KG1 (cell line): Measurements from ENCODE around the gene OSM.
A peak's percentile ranks its signal among the peaks of the same experiment; 100 is the strongest.

Experiments used
- DNase-seq: peaks from one replicate; lab custom pipeline; 2025; lab: John Stamatoyannopoulos, UW

OSM gene

GRCh38 chr22:30263883-30264282 is 2.8 kb downstream of the OSM start:
- no peak for DNase-seq

- DNase-seq: peak; percentile 68
Measured at GRCh38 chr22:30262917-30263741, 3.5 kb downstream of the OSM start.

- DNase-seq: no peak
Measured at GRCh38 chr22:30262112-30262511, 4.5 kb downstream of the OSM start.

- no peak for DNase-seq
Measured at GRCh38 chr22:30261134-30261533, 5.5 kb downstream of the OSM start.

GRCh38 chr22:30260682-30261081 is 6.0 kb downstream of the OSM start:
- DNase-seq: no peak

- no peak for DNase-seq
Measured at GRCh38 chr22:30260276-30260675, 6.4 kb downstream of the OSM start.

GRCh38 chr22:30254314-30254713 is 12.3 kb downstream of the OSM start:
- DNase-seq: no peak

GRCh38 chr22:30253205-30253852 is 13.3 kb downstream of the OSM start:
- no peak for DNase-seq

GRCh38 chr22:30252411-30253204 is 14.0 kb downstream of the OSM start:
- DNase-seq: no peak

GRCh38 chr22:30251711-30252110 is 14.9 kb downstream of the OSM start:
- no peak for DNase-seq

GRCh38 chr22:30250661-30251267 is 15.9 kb downstream of the OSM start:
- no peak for DNase-seq

- no peak for DNase-seq
Measured at GRCh38 chr22:30250039-30250565, 16.5 kb downstream of the OSM start.

GRCh38 chr22:30249049-30250038 is 17.3 kb downstream of the OSM start:
- DNase-seq: no peak

- no peak for DNase-seq
Measured at GRCh38 chr22:30248484-30248883, 18.2 kb downstream of the OSM start.

- DNase-seq: no peak
Measured at GRCh38 chr22:30247974-30248373, 18.7 kb downstream of the OSM start.

GRCh38 chr22:30247561-30247960 is 19.1 kb downstream of the OSM start:
- DNase-seq: no peak

- no peak for DNase-seq
Measured at GRCh38 chr22:30246814-30247376, 19.8 kb downstream of the OSM start.

GRCh38 chr22:30245985-30246813 is 20.5 kb downstream of the OSM start, which contains the start of gene LIF:
LIF (minus strand) TSS chr22:30246759; CDS start chr22:30246695, 64 bp downstream.
- no peak for DNase-seq

- no peak for DNase-seq
Measured at GRCh38 chr22:30245181-30245984, 21.3 kb downstream of the OSM start.
